Measurements from ENCODE around the gene MEG3.

- TF ChIP-seq CTCF (IDR thresholded peaks at IDR 0.05; ENCODE audit: insufficient read depth, low read length, poor library complexity, severe bottlenecking) (no peak), EZH2phosphoT487 (conservative IDR thresholded peaks at IDR 0.05; ENCODE audit: low read length) (no peak)
These were observed 1.4 kb downstream of the MEG3 start for GRCh38 chr14:100827101-100828021.
